Fibroblast of gingiva (primary cell): Measurements from ENCODE around the gene EFNA2.
"Not testable (repeated sequence)": the region's sequence is repeated elsewhere in the genome, so short reads cannot be mapped to it uniquely, and the experiment has no call there.

Source experiments
- DNase-seq: peaks from one replicate; pipeline ENCODE4 v3.0.0-alpha.2; 2011; ENCODE audit warnings: low read depth

Gene EFNA2

GRCh38 chr19:1285737-1286360 lies at the start of gene EFNA2:
Gene EFNA2 (plus strand): TSS chr19:1285873. CDS start chr19:1286169, 296 bp downstream.
- no peak for DNase-seq

- DNase-seq = no peak
Observed at GRCh38 chr19:1236576-1236975, 49.1 kb upstream of the EFNA2 start.

- no peak for DNase-seq
Observed at GRCh38 chr19:1237027-1237659, 48.5 kb upstream of the EFNA2 start.

- DNase-seq = no peak
Observed at GRCh38 chr19:1237754-1238368, 47.8 kb upstream of the EFNA2 start, which contains the start of gene CBARP. Gene CBARP (minus strand): TSS chr19:1238005. CDS start chr19:1236100, 1,905 bp downstream.

GRCh38 chr19:1238369-1239303 lies 47.0 kb upstream of the EFNA2 start:
- DNase-seq = no peak

GRCh38 chr19:1239420-1239795 lies 46.3 kb upstream of the EFNA2 start:
- DNase-seq = no peak

GRCh38 chr19:1239796-1240737 lies 45.6 kb upstream of the EFNA2 start:
- DNase-seq = peak; percentile 88

GRCh38 chr19:1240925-1241324 lies 44.7 kb upstream of the EFNA2 start:
- DNase-seq = no peak

- peak; percentile 95 for DNase-seq
Observed at GRCh38 chr19:1241417-1242095, 44.1 kb upstream of the EFNA2 start, which contains the start of gene ATP5F1D. Gene ATP5F1D (plus strand): TSS chr19:1241751. CDS start chr19:1241851, 100 bp downstream.

GRCh38 chr19:1243768-1244692 lies 41.6 kb upstream of the EFNA2 start:
- peak; percentile 84 for DNase-seq

- DNase-seq = peak; percentile 67
Observed at GRCh38 chr19:1244693-1245451, 40.8 kb upstream of the EFNA2 start.

- DNase-seq = no peak
Observed at GRCh38 chr19:1245494-1246264, 40.0 kb upstream of the EFNA2 start.

- DNase-seq = not testable (repeated sequence)
Observed at GRCh38 chr19:1246265-1247087, 39.2 kb upstream of the EFNA2 start.

GRCh38 chr19:1247748-1248138 lies 37.9 kb upstream of the EFNA2 start:
- no peak for DNase-seq

- DNase-seq = peak; percentile 94
Observed at GRCh38 chr19:1248139-1248785, 37.4 kb upstream of the EFNA2 start, which contains the start of gene MIDN. Gene MIDN (plus strand): TSS chr19:1248583. CDS start chr19:1250297, 1,714 bp downstream.

GRCh38 chr19:1248786-1249297 lies 36.8 kb upstream of the EFNA2 start:
- DNase-seq = no peak
